ENCODE results near the gene PIGP.
"Not testable (repeated sequence)": the region's sequence is repeated elsewhere in the genome, so short reads cannot be mapped to it uniquely, and the experiment has no call there.

Gene PIGP

DNA sequence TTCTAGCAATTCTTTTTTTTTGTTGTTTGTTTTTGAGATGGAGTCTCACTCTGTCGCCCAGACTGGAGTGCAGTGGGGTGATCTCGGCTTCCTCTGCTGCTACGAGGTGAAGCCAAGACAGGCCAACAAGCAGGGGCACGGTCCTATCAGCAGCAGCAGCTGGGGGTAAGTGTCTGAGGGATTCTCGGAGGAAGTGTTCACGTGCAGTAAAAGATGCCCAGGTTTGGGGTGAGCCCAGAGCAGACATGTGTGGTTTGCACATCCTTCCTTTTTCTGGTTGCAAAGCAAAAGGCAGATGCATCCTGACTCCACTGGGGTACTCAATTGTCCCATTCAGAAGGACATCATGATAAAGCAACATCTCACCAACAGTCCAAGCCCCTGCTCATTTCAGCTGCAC, 27.7 kb downstream of the PIGP start:
- H3K4me3 ChIP-seq (replicated peaks; ENCODE audit: low read depth, low read length) = no peak overlapping the region
- TF ChIP-seq, protein P1, sequence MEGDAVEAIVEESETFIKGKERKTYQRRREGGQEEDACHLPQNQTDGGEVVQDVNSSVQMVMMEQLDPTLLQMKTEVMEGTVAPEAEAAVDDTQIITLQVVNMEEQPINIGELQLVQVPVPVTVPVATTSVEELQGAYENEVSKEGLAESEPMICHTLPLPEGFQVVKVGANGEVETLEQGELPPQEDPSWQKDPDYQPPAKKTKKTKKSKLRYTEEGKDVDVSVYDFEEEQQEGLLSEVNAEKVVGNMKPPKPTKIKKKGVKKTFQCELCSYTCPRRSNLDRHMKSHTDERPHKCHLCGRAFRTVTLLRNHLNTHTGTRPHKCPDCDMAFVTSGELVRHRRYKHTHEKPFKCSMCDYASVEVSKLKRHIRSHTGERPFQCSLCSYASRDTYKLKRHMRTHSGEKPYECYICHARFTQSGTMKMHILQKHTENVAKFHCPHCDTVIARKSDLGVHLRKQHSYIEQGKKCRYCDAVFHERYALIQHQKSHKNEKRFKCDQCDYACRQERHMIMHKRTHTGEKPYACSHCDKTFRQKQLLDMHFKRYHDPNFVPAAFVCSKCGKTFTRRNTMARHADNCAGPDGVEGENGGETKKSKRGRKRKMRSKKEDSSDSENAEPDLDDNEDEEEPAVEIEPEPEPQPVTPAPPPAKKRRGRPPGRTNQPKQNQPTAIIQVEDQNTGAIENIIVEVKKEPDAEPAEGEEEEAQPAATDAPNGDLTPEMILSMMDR (IDR thresholded peaks at IDR 0.05; ENCODE audit: low read depth, low read length, missing control alignments) = no peak
- DNase-seq (ENCODE audit: extremely low read depth, low read depth) = no peak

DNA sequence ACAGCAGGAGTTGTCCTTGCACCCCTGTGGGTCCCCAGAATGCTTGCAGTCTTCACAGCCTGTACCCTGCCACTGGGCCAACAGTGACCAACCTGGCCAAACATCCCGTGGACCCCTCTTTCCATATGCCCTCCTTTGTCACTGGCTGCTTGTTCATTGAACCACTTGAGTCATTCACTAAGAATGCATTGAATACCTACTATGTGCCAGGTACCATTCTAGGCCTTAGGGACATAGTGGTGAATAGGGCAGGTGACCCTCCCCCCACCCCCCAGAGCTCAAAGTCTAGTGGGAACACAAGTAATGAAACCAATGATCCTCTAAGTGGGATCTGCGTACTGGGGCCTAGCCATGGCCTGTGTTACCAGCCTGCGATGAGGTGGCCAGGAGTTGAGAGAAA, 28.2 kb downstream of the PIGP start:
- no peak overlapping the region for H3K4me3 ChIP-seq (replicated peaks; ENCODE audit: low read depth, low read length)
- DNase-seq (ENCODE audit: extremely low read depth, low read depth) = no peak
- TF ChIP-seq, protein P1 (IDR thresholded peaks at IDR 0.05; ENCODE audit: low read depth, low read length, missing control alignments) = no peak

DNA sequence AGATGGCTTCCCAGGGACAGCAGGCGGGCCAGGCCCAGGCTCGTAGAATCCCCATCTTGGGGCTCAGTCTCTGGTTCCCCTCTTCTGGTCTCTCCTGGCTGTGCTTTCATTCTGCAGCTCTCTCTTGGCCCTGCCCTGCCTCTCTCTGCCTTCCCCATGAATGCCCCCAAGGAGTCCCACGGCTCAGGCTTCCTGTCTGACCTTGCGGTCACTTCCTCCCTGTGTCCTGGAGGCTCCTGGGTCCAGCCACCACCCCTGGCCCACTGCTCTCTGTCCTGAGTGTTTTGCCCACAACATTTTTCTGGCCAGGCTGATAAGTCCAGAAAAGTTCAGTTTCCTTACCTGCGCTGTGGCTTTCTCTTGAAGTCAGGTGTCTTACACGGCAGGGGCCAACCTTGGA, 29.1 kb downstream of the PIGP start:
- DNase-seq (ENCODE audit: extremely low read depth, low read depth) = no peak
- no peak overlapping the region for H3K4me3 ChIP-seq (replicated peaks; ENCODE audit: low read depth, low read length)
- TF ChIP-seq, protein P1 (IDR thresholded peaks at IDR 0.05; ENCODE audit: low read depth, low read length, missing control alignments) = no peak

DNA sequence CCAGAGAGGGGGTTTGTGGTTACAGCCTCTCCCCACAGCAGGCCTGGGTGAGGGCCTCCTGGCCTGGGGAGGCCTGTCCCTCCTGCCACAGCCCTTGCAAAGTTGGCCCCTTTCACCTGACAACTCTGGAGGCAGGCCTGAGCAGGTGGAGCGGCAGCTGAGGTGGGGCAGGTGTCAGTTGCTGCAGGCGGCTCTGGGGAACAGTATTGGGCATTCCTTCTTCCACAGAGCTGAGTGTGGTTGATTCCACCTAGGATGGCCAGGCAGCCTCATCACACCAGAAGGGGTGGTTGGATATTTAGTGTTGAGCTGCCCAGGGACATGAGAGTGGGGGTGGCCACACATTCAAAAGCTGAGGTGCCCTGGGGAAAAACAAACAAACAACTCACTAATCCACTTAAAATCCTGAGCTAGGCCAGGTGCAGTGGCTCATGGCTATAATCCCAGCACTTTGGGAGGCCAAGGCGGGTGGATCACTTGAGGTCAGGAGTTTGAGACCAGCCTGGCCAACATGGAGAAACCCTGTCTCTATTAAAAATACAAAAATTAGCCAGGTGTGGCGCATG, 31.1 kb downstream of the PIGP start:
- no peak for DNase-seq (ENCODE audit: extremely low read depth, low read depth)
- H3K4me3 ChIP-seq (replicated peaks; ENCODE audit: low read depth, low read length) = no peak overlapping the region
- TF ChIP-seq, protein P1 (IDR thresholded peaks at IDR 0.05; ENCODE audit: low read depth, low read length, missing control alignments) = no peak

DNA sequence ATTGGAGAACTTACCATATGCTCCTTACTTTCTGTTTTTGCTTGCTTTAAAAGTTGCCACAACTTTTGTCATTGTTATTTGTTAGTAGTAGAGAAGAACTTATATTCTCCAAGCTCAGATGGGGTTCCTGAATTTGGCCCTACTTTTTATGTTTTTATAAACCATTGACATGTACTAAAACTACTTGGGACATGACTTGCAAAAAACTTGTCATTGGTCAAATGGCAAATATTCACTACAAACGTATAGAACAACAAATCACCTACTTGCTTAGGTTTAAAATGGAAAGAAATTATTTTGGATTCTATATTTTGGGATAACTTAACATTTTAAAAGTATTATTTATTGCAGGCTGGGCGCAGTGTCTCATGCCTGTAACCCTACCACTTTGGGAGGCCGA, 32.7 kb downstream of the PIGP start:
- H3K4me3 ChIP-seq (replicated peaks; ENCODE audit: low read depth, low read length) = no peak overlapping the region
- DNase-seq (ENCODE audit: extremely low read depth, low read depth) = no peak
- TF ChIP-seq, protein P1 (IDR thresholded peaks at IDR 0.05; ENCODE audit: low read depth, low read length, missing control alignments) = no peak

DNA sequence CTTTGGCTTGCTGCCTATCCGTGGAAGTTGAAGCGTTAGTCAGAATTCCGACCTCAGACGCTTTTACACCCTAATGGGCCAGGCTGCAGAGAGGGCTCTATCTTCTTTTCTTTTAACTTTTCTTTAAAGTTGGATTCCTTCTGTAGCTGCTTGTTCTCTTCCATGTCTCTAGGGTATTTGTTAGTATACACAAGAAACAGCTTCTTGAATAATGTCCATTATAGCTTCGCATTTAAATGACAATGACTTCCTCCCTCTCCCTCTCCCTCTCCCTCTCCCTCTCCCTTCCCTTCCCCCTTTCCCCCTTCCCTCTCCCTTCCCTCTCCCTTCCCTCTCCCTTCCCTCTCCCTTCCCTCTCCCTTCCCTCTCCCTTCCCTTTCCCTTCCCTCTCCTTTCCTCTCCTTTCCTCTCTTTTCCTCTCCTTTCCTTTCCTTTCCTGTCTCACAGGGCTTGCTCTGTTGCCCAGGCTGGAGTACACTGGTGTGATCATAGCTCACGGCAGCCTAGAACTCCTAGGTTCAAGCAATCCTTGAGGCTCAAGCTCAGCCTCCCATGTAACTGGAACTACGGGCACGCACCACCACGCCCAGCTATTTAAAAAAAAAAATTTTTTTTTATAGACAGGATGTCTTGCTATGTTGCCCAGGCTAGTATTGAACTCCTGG, 33.3 kb downstream of the PIGP start:
- TF ChIP-seq, protein P1 (IDR thresholded peaks at IDR 0.05; ENCODE audit: low read depth, low read length, missing control alignments) = no peak
- DNase-seq (ENCODE audit: extremely low read depth, low read depth) = no peak
- H3K4me3 ChIP-seq (replicated peaks; ENCODE audit: low read depth, low read length) = no peak overlapping the region

DNA sequence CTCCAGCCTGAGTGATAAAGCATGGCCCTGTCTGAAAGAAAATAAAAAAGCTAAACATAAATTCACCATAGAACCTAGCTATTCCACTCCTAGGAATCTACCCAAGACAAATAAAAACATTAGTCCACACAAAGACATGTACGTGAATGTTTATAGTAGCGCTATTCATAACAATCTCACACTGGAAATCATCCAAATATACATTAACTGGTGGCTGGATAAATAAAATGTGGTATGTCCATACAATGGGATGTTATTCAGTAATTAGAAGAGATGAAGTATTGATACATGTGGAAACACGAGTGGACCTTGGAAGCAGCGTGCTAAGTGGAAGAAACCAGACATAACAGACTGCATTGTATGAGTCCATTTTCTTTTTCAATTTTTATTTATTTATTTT, 36.7 kb downstream of the PIGP start:
- DNase-seq (ENCODE audit: extremely low read depth, low read depth) = no peak
- no peak overlapping the region for H3K4me3 ChIP-seq (replicated peaks; ENCODE audit: low read depth, low read length)
- TF ChIP-seq, protein P1 (IDR thresholded peaks at IDR 0.05; ENCODE audit: low read depth, low read length, missing control alignments) = no peak

DNA sequence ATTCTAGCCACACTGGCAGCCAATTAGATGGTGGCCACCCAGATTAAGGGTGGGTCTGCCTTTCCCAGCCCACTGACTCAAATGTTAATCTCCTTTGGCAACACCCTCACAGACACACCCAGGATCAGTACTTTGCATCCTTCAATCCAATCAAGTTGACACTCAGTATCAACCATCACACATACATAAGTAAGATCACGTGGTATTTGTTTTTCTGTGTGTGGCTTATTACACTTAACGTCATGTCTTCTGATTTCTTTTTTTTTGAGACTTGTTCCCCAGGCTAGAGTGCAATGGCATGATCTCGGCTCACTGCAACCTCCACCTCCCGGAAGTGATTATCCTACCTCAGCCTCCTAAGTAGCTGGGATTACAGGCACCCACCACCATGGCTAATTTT, 38.5 kb downstream of the PIGP start:
- not testable (repeated sequence) for DNase-seq (ENCODE audit: extremely low read depth, low read depth); H3K4me3 ChIP-seq (replicated peaks; ENCODE audit: low read depth, low read length)
